Measurements from ENCODE around the gene NINJ2.

NINJ2 gene

GRCh38 chr12:565589-566105 lies 97.6 kb downstream of the NINJ2 start:
- DNase-seq = no peak

- no peak for DNase-seq
These were observed 98.1 kb downstream of the NINJ2 start for GRCh38 chr12:565161-565560.

GRCh38 chr12:563787-564298 lies 99.4 kb downstream of the NINJ2 start:
- peak; percentile 13 for DNase-seq

- DNase-seq = peak; percentile 71
These were observed 99.9 kb downstream of the NINJ2 start for GRCh38 chr12:563250-563781.

GRCh38 chr12:562634-563033 lies 100.6 kb downstream of the NINJ2 start:
- DNase-seq = no peak

- DNase-seq = no peak
These were observed 101.2 kb downstream of the NINJ2 start for GRCh38 chr12:561908-562593.

- DNase-seq = no peak
These were observed 101.9 kb downstream of the NINJ2 start for GRCh38 chr12:561391-561705.

GRCh38 chr12:560691-561390 lies 102.4 kb downstream of the NINJ2 start:
- DNase-seq = no peak

GRCh38 chr12:559906-560455 lies 103.3 kb downstream of the NINJ2 start:
- DNase-seq = no peak

GRCh38 chr12:559208-559905 lies 103.9 kb downstream of the NINJ2 start:
- no peak for DNase-seq

- DNase-seq = no peak
These were observed 104.7 kb downstream of the NINJ2 start for GRCh38 chr12:558580-558979.

- no peak for DNase-seq
These were observed 106.7 kb downstream of the NINJ2 start for GRCh38 chr12:556498-556897.

GRCh38 chr12:554001-554285 lies 109.3 kb downstream of the NINJ2 start:
- DNase-seq = no peak

GRCh38 chr12:553216-554000 lies 109.8 kb downstream of the NINJ2 start:
- DNase-seq = peak; percentile 31

GRCh38 chr12:552466-552865 lies 110.8 kb downstream of the NINJ2 start:
- DNase-seq = no peak

- no peak for DNase-seq
These were observed 112.6 kb downstream of the NINJ2 start for GRCh38 chr12:550473-551260.

GRCh38 chr12:549476-550082 lies 113.7 kb downstream of the NINJ2 start:
- DNase-seq = no peak

GRCh38 chr12:547883-548470 lies 115.3 kb downstream of the NINJ2 start:
- no peak for DNase-seq

GRCh38 chr12:546920-547845 lies 116.1 kb downstream of the NINJ2 start:
- peak; percentile 77 for DNase-seq
